DND-41 (cell line): Measurements from ENCODE around the gene ZSCAN22.

Experiments
- ATAC-seq: fragments of 200-7000 bp; cut with Tn5 transposase; 3 replicates; pipeline ENCODE4 v1.9.1; 2021; ENCODE audit warnings: low read depth; ENCODE audit not compliant: insufficient read depth
- DNase-seq: peaks from one replicate; pipeline ENCODE4 v3.0.0-alpha.2; 2020
- H2AFZ ChIP-seq: 2 replicates; pipeline ENCODE4 v1.6.0; 2012; ENCODE audit warnings: low read depth, low read length
- H3K27ac ChIP-seq: 2 replicates; pipeline ENCODE4 v1.5.1; 2012; ENCODE audit warnings: low read length, inconsistent platforms
- H3K27me3 ChIP-seq: fragments of 200-600 bp; sonication (generic); 2 replicates; pipeline ENCODE4 v1.6.0; 2012; ENCODE audit warnings: low read length, mild to moderate bottlenecking, inconsistent platforms; ENCODE audit not compliant: insufficient read depth, poor library complexity
- H3K36me3 ChIP-seq: 2 replicates; pipeline ENCODE4 v1.5.1; 2012; ENCODE audit warnings: low read length, inconsistent platforms; ENCODE audit not compliant: insufficient read depth
- H3K4me1 ChIP-seq: 2 replicates; pipeline ENCODE4 v1.5.1; 2012; ENCODE audit warnings: mild to moderate bottlenecking, low read length; ENCODE audit not compliant: insufficient read depth
- H3K4me2 ChIP-seq: 2 replicates; pipeline ENCODE4 v1.6.0; 2012; ENCODE audit warnings: mild to moderate bottlenecking, moderate library complexity, low read length, inconsistent platforms; ENCODE audit not compliant: insufficient read depth
- H3K4me3 ChIP-seq, 2 experiments: fragments of 200-600 bp in 1 of 2; shearing (Covaris generic) in 1 of 2; 2 replicates each; pipeline ENCODE4 v1.5.1; 2012 to 2016; ENCODE audit warnings: inconsistent platforms in 2 of 2, low read length in 2 of 2, mild to moderate bottlenecking in 2 of 2, low read depth in 1 of 2, moderate library complexity in 1 of 2
- H3K79me2 ChIP-seq: 2 replicates; pipeline ENCODE4 v1.6.0; 2012; ENCODE audit warnings: low read length, inconsistent platforms; ENCODE audit not compliant: insufficient read depth
- H3K9ac ChIP-seq: 2 replicates; pipeline ENCODE4 v1.6.0; 2012; ENCODE audit warnings: low read depth, mild to moderate bottlenecking, inconsistent platforms, low read length, moderate library complexity
- H3K9me3 ChIP-seq: 2 replicates; pipeline ENCODE4 v1.5.1; 2012; ENCODE audit warnings: low read length, moderate library complexity, mild to moderate bottlenecking, inconsistent platforms; ENCODE audit not compliant: insufficient read depth, severe bottlenecking
- H4K20me1 ChIP-seq: 2 replicates; pipeline ENCODE4 v1.6.0; 2012; ENCODE audit warnings: low read length; ENCODE audit not compliant: insufficient read depth
- CTCF ChIP-seq: IDR thresholded peaks from 2 replicates; pipeline ENCODE4 v1.5.1; 2012; ENCODE audit warnings: borderline replicate concordance, low read length, moderate library complexity, mild to moderate bottlenecking; ENCODE audit not compliant: poor library complexity, severe bottlenecking; ENCODE audit errors: extremely low read depth
- EZH2 ChIP-seq: IDR thresholded peaks from 3 replicates; pipeline ENCODE4 v1.6.1; 2012; ENCODE audit warnings: borderline replicate concordance, low read depth, mild to moderate bottlenecking, moderate library complexity, low read length, inconsistent platforms; ENCODE audit not compliant: severe bottlenecking

The ZSCAN22 gene

GRCh38 chr19:58284199-58284598 is 42.6 kb upstream of the ZSCAN22 start:
- H3K27ac ChIP-seq, result no peak overlapping the region
- peaks cover 57% of the 10 kb centered on the region for H3K36me3 ChIP-seq
- no peak for DNase-seq
- H3K27me3 ChIP-seq, result no peaks in the 10 kb centered on the region
- H3K9ac ChIP-seq, result no peak overlapping the region
- no peak overlapping the region for H3K4me2 ChIP-seq
- H4K20me1 ChIP-seq, result peaks cover 5% of the 10 kb centered on the region; the same call in 1 of the 2 replicates
- peaks cover 26% of the 10 kb centered on the region for H3K4me1 ChIP-seq
- peaks cover 56% of the 10 kb centered on the region for H3K79me2 ChIP-seq
- H3K4me3 ChIP-seq, result no peak overlapping the region
- TF ChIP-seq CTCF (no peak), EZH2 (no peak)
- no peaks in the 10 kb centered on the region for H3K9me3 ChIP-seq
- ATAC-seq, result no peak
- H2AFZ ChIP-seq, result no peak overlapping the region

GRCh38 chr19:58291943-58292342 is 34.9 kb upstream of the ZSCAN22 start:
- Histone ChIP-seq H3K36me3 (peaks cover 90% of the 10 kb centered on the region), H3K27ac (no peak overlapping the region), H3K27me3 (no peaks in the 10 kb centered on the region), H3K9ac (no peak overlapping the region), H3K4me1 (no peaks in the 10 kb centered on the region), H3K4me3 (no peak overlapping the region), H4K20me1 (no peaks in the 10 kb centered on the region), H3K79me2 (peaks cover 11% of the 10 kb centered on the region), H3K9me3 (no peaks in the 10 kb centered on the region), H3K4me2 (no peak overlapping the region), H2AFZ (no peak overlapping the region)
- ATAC-seq, result no peak
- DNase-seq, result no peak
- TF ChIP-seq EZH2 (no peak), CTCF (no peak)

- Histone ChIP-seq H2AFZ (no peak overlapping the region), H3K4me1 (no peaks in the 10 kb centered on the region), H3K4me2 (no peak overlapping the region), H3K27ac (no peak overlapping the region), H3K4me3 (no peak overlapping the region), H3K9me3 (no peaks in the 10 kb centered on the region), H3K79me2 (peaks cover 19% of the 10 kb centered on the region), H3K9ac (no peak overlapping the region), H4K20me1 (no peaks in the 10 kb centered on the region; the same call in 1 of the 2 replicates), H3K36me3 (peaks cover 83% of the 10 kb centered on the region), H3K27me3 (no peaks in the 10 kb centered on the region)
- ATAC-seq, result no peak
- DNase-seq, result no peak
- TF ChIP-seq EZH2, result no peak
Measured at GRCh38 chr19:58294743-58295374, 31.9 kb upstream of the ZSCAN22 start.

- Histone ChIP-seq H2AFZ (no peak overlapping the region), H3K4me3 (no peak overlapping the region), H3K4me1 (no peaks in the 10 kb centered on the region), H3K9ac (no peak overlapping the region), H3K36me3 (peaks cover 88% of the 10 kb centered on the region), H3K9me3 (no peaks in the 10 kb centered on the region), H3K27me3 (no peaks in the 10 kb centered on the region), H3K79me2 (peaks cover 28% of the 10 kb centered on the region; the same call in 1 of the 2 replicates), H3K4me2 (no peak overlapping the region), H4K20me1 (no peaks in the 10 kb centered on the region; the same call in 1 of the 2 replicates), H3K27ac (no peak overlapping the region)
- TF ChIP-seq CTCF, result no peak
- TF ChIP-seq EZH2, result no peak
- no peak for DNase-seq
- ATAC-seq, result no peak
Measured at GRCh38 chr19:58296104-58296503, 30.7 kb upstream of the ZSCAN22 start.
